ENCODE results near the gene DDB1. TPM values are rescaled to one million over a fixed set of nuclear protein-coding genes. Genes with fewer than 3 reads are reported as not detected.
"Not testable (repeated sequence)": the region's sequence is repeated elsewhere in the genome, so short reads cannot be mapped to it uniquely, and the experiment has no call there.

Gene DDB1
- total RNA-seq, 1 donor from 2014 or later, result 130 TPM

- no peak for DNase-seq (ENCODE audit: low spot score in 2 of 2)
- H3K36me3 ChIP-seq, result no peaks in the 10 kb centered on the region
- H3K27me3 ChIP-seq, result no peaks in the 10 kb centered on the region
- H3K27ac ChIP-seq, result no peak overlapping the region
- H3K4me1 ChIP-seq, result no peaks in the 10 kb centered on the region
- no peak overlapping the region for H3K4me3 ChIP-seq
- H3K9me3 ChIP-seq, result no peaks in the 10 kb centered on the region
- TF ChIP-seq CTCF (IDR thresholded peaks at IDR 0.05), result no peak
- intact Hi-C loops (cut with DNase I), result no loop called here
These were observed 73.5 kb downstream of the DDB1 start for GRCh38 chr11:61259363-61259762.

GRCh38 chr11:61258546-61258945 lies 74.4 kb downstream of the DDB1 start:
- intact Hi-C loops (cut with DNase I), result no loop called here
- H3K4me3 ChIP-seq, result no peak overlapping the region
- DNase-seq (ENCODE audit: low spot score in 2 of 2), result no peak
- H3K4me1 ChIP-seq, result no peaks in the 10 kb centered on the region
- H3K36me3 ChIP-seq, result no peaks in the 10 kb centered on the region
- H3K27ac ChIP-seq, result no peak overlapping the region
- H3K9me3 ChIP-seq, result no peaks in the 10 kb centered on the region
- no peak for TF ChIP-seq CTCF (IDR thresholded peaks at IDR 0.05)
- no peaks in the 10 kb centered on the region for H3K27me3 ChIP-seq

GRCh38 chr11:61256710-61257482 lies 76.0 kb downstream of the DDB1 start:
- H3K9me3 ChIP-seq, result no peaks in the 10 kb centered on the region
- H3K27me3 ChIP-seq, result no peaks in the 10 kb centered on the region
- intact Hi-C loops (cut with DNase I), result no loop called here
- no peak overlapping the region for H3K4me3 ChIP-seq
- no peak for TF ChIP-seq CTCF (IDR thresholded peaks at IDR 0.05)
- no peaks in the 10 kb centered on the region for H3K4me1 ChIP-seq
- H3K27ac ChIP-seq, result no peak overlapping the region
- DNase-seq (ENCODE audit: low spot score in 2 of 2), result no peak
- H3K36me3 ChIP-seq, result no peaks in the 10 kb centered on the region

GRCh38 chr11:61254403-61255025 lies 78.4 kb downstream of the DDB1 start:
- Histone ChIP-seq H3K9me3 (no peaks in the 10 kb centered on the region), H3K4me1 (no peaks in the 10 kb centered on the region), H3K4me3 (no peak overlapping the region), H3K27me3 (no peaks in the 10 kb centered on the region), H3K36me3 (no peaks in the 10 kb centered on the region), H3K27ac (no peak overlapping the region)
- peak; percentile 41 to 65 (median 56) for TF ChIP-seq CTCF (IDR thresholded peaks at IDR 0.05)
- no peak for DNase-seq (ENCODE audit: low spot score in 2 of 2)
- intact Hi-C loops (cut with DNase I), result no loop called here

- H3K9me3 ChIP-seq; H3K27me3 ChIP-seq; intact Hi-C loops (cut with DNase I); H3K36me3 ChIP-seq; DNase-seq (ENCODE audit: low spot score in 2 of 2); H3K4me3 ChIP-seq; H3K27ac ChIP-seq; H3K4me1 ChIP-seq: not testable (repeated sequence)
These were observed 80.6 kb downstream of the DDB1 start for GRCh38 chr11:61252332-61252731.

GRCh38 chr11:61250796-61251765 lies 81.8 kb downstream of the DDB1 start:
- DNase-seq (ENCODE audit: low spot score in 2 of 2); H3K4me1 ChIP-seq; H3K36me3 ChIP-seq; H3K27ac ChIP-seq; H3K4me3 ChIP-seq; H3K27me3 ChIP-seq; intact Hi-C loops (cut with DNase I); H3K9me3 ChIP-seq: not testable (repeated sequence)

Other genes with a start within 250 kb of the DDB1 start
- 1.3 TPM for gene CD5, start 230.6 kb downstream of the DDB1 start, total RNA-seq
- 25.8 TPM for gene VPS37C, start 171.7 kb downstream of the DDB1 start, total RNA-seq
- gene PGA3, start 129.6 kb downstream of the DDB1 start, total RNA-seq, result 26.8 TPM
- 75.7 TPM for gene PGA4, start 110.8 kb downstream of the DDB1 start, total RNA-seq
- 2.0 TPM for gene PGA5, start 91.9 kb downstream of the DDB1 start, total RNA-seq
- 19.2 TPM for gene VWCE, start 37.8 kb downstream of the DDB1 start, total RNA-seq
- 7.3 TPM for gene TKFC, start 123 bp upstream of the DDB1 start, total RNA-seq
- 215 TPM for gene CYB561A3, start 28.8 kb upstream of the DDB1 start, total RNA-seq
- gene TMEM138, start 29.3 kb upstream of the DDB1 start, total RNA-seq, result 44.9 TPM
- gene TMEM216, start 59.5 kb upstream of the DDB1 start, total RNA-seq, result 64.9 TPM
- gene CPSF7, start 96.9 kb upstream of the DDB1 start, total RNA-seq, result 22.9 TPM
- 13.6 TPM for gene SDHAF2, start 97.0 kb upstream of the DDB1 start, total RNA-seq
- 0.85 TPM for gene LRRC10B, start 175.6 kb upstream of the DDB1 start, total RNA-seq
- 1.8 TPM for gene SYT7, start 248.0 kb upstream of the DDB1 start, total RNA-seq

Data from ascending aorta (tissue), 2 donors.